Peyer's patch (tissue), 4 donors: ENCODE measurements around the gene CYP26A1. TPM values are rescaled to one million over a fixed set of nuclear protein-coding genes. Genes with fewer than 3 reads are reported as not detected.
"Not testable (repeated sequence)": the region's sequence is repeated elsewhere in the genome, so short reads cannot be mapped to it uniquely, and the experiment has no call there.

Experiments
- DNase-seq, 3 donors: peaks; one replicate each; pipeline ENCODE4 v3.0.0-alpha.2; 2017 to 2019
- H3K27ac ChIP-seq, 4 donors: fragments of 200-600 bp; sonication (generic); one replicate each; pipeline ENCODE4 v1.5.1; 2016 to 2019
- H3K27me3 ChIP-seq, 2 donors: fragments of 200-600 bp; sonication (generic); one replicate each; pipeline ENCODE4 v1.5.1; 2019
- H3K36me3 ChIP-seq, 3 donors: fragments of 200-600 bp; sonication (generic); one replicate each; pipeline ENCODE4 v1.5.1; 2016 to 2019
- H3K4me1 ChIP-seq, 4 donors: fragments of 200-600 bp; sonication (generic); one replicate each; pipeline ENCODE4 v1.5.1; 2016 to 2019
- H3K4me3 ChIP-seq, 4 donors: fragments of 200-600 bp; sonication (generic); 1 replicate in 3 of 4; 2 replicates in 1 of 4; pipeline ENCODE4 v1.5.1; 2016 to 2019; ENCODE audit warnings: mild to moderate bottlenecking in 1 of 4
- H3K9me3 ChIP-seq, 4 donors: fragments of 200-600 bp; sonication (generic); one replicate each; pipeline ENCODE4 v1.5.1; 2016 to 2019; ENCODE audit warnings: mild to moderate bottlenecking in 1 of 4
- CTCF ChIP-seq, 6 experiments: fragments of 450-650 bp in 4 of 6; fragments of 200-600 bp in 2 of 6; sonication (generic) in 1 of 6; IDR thresholded peaks; one replicate each; pipeline ENCODE4 v1.5.1; 2017 to 2019; ENCODE audit warnings: antibody characterized with exemption in 6 of 6, mild to moderate bottlenecking in 3 of 6, moderate library complexity in 1 of 6
- POLR2A ChIP-seq, 2 donors: fragments of 450-650 bp; IDR thresholded peaks; one replicate each; pipeline ENCODE4 v1.5.1; 2017; ENCODE audit warnings: antibody characterized with exemption in 2 of 2, mild to moderate bottlenecking in 2 of 2, moderate library complexity in 2 of 2
- total RNA-seq, 4 donors: library from RNA; depleted of rRNA; stranded (reverse); fragments of >200 nt; gene quantifications; one replicate each; pipeline ENCODE4 v1.1.0, GENCODE V29; 2016

Gene CYP26A1
- total RNA-seq, 4 donors from 2014 or later: not detected

GRCh38 chr10:93096901-93097300 lies 23.2 kb downstream of the CYP26A1 start:
- H3K27me3 ChIP-seq: no peaks in the 10 kb centered on the region
- no peak for DNase-seq
- TF ChIP-seq CTCF (IDR thresholded peaks at IDR 0.05) (no peak), POLR2A (IDR thresholded peaks at IDR 0.05) (no peak)
- no peaks in the 10 kb centered on the region for H3K4me1 ChIP-seq
- no peak overlapping the region for H3K27ac ChIP-seq
- no peaks in the 10 kb centered on the region for H3K36me3 ChIP-seq
- H3K4me3 ChIP-seq: no peak overlapping the region
- no peaks in the 10 kb centered on the region for H3K9me3 ChIP-seq

GRCh38 chr10:93097386-93097785 lies 23.7 kb downstream of the CYP26A1 start:
- Histone ChIP-seq H3K9me3 (no peaks in the 10 kb centered on the region), H3K27me3 (no peaks in the 10 kb centered on the region), H3K4me1 (no peaks in the 10 kb centered on the region), H3K36me3 (no peaks in the 10 kb centered on the region), H3K4me3 (no peak overlapping the region), H3K27ac (no peak overlapping the region)
- DNase-seq: no peak
- TF ChIP-seq CTCF (IDR thresholded peaks at IDR 0.05) (no peak), POLR2A (IDR thresholded peaks at IDR 0.05) (no peak)

- Histone ChIP-seq H3K4me3 (no peak overlapping the region), H3K27ac (no peak overlapping the region), H3K4me1 (no peaks in the 10 kb centered on the region), H3K36me3 (no peaks in the 10 kb centered on the region), H3K9me3 (no peaks in the 10 kb centered on the region), H3K27me3 (no peaks in the 10 kb centered on the region)
- no peak for TF ChIP-seq POLR2A (IDR thresholded peaks at IDR 0.05)
- no peak for TF ChIP-seq CTCF (IDR thresholded peaks at IDR 0.05)
- no peak for DNase-seq
Measured at GRCh38 chr10:93098816-93099215, 25.1 kb downstream of the CYP26A1 start.

GRCh38 chr10:93099670-93100069 lies 26.0 kb downstream of the CYP26A1 start:
- TF ChIP-seq CTCF (IDR thresholded peaks at IDR 0.05) (no peak), POLR2A (IDR thresholded peaks at IDR 0.05) (no peak)
- DNase-seq: no peak
- H3K36me3 ChIP-seq: no peaks in the 10 kb centered on the region
- H3K27me3 ChIP-seq: no peaks in the 10 kb centered on the region
- H3K9me3 ChIP-seq: no peaks in the 10 kb centered on the region
- no peak overlapping the region for H3K27ac ChIP-seq
- H3K4me3 ChIP-seq: no peak overlapping the region
- no peaks in the 10 kb centered on the region for H3K4me1 ChIP-seq

GRCh38 chr10:93101148-93101547 lies 27.5 kb downstream of the CYP26A1 start:
- not testable (repeated sequence) for H3K4me3 ChIP-seq, DNase-seq, H3K27ac ChIP-seq, H3K27me3 ChIP-seq, H3K9me3 ChIP-seq, H3K4me1 ChIP-seq, H3K36me3 ChIP-seq

GRCh38 chr10:93103953-93104352 lies 30.3 kb downstream of the CYP26A1 start:
- Histone ChIP-seq H3K36me3 (no peaks in the 10 kb centered on the region), H3K4me1 (no peaks in the 10 kb centered on the region)
- no peak for TF ChIP-seq POLR2A (IDR thresholded peaks at IDR 0.05)
- no peak for TF ChIP-seq CTCF (IDR thresholded peaks at IDR 0.05)

More at GRCh38 chr10:93103953-93104352, 30.3 kb downstream of the CYP26A1 start:
- no peak overlapping the region for H3K27ac ChIP-seq
- no peak for DNase-seq
- no peak overlapping the region for H3K4me3 ChIP-seq
- no peaks in the 10 kb centered on the region for H3K27me3 ChIP-seq
- H3K9me3 ChIP-seq: no peaks in the 10 kb centered on the region
